Measurements from ENCODE around the gene BSDC1. TPM values are rescaled to one million over a fixed set of nuclear protein-coding genes. Genes with fewer than 3 reads are reported as not detected.

BSDC1 gene
- polyA plus RNA-seq, 1 donor from 2014 or later, result 158 TPM

DNA sequence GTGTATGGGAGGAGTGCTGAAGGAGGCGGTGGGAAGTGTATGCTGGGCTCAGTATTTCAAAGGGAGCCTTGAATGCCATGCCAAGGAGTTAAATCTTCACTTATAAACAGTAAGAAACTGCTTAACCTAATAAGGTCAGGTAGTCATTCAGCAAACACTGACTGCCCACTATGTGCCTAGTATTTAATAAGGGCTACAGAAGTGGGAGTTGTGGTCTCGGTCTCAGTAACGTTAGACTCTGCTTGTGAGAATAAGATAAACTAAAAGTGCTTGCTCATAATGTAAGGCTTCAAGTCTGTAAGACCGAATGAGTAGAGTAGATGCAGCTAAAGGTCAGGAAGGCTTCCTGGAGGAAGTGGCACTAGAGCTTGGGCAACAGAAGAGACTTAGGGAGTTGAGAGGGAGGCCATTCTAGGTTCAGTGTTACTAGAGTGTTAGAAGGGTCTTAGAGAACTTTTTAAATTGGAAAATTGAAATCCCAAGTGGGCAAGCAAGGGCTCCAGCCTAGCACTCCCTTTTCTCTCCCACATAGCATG is 64.2 kb downstream of the BSDC1 start:
- Histone ChIP-seq H3K36me3 (ENCODE audit: insufficient read depth, low read length) (peaks cover 6% of the 10 kb centered on the region), H3K9ac (ENCODE audit: low read length) (no peak overlapping the region), H3K27me3 (ENCODE audit: insufficient read depth, low read depth, low read length) (no peaks in the 10 kb centered on the region), H3K27ac (ENCODE audit: low read length) (no peak overlapping the region), H4K20me1 (ENCODE audit: insufficient read depth) (peaks cover 21% of the 10 kb centered on the region), H3K4me2 (ENCODE audit: low read length) (no peak overlapping the region), H2AFZ (ENCODE audit: low read depth, low read length) (no peak overlapping the region), H3F3A (ENCODE audit: insufficient read depth, low read length, poor library complexity, severe bottlenecking) (no peaks in the 10 kb centered on the region), H3K9me2 (ENCODE audit: insufficient read depth, low read length) (no peaks in the 10 kb centered on the region), H3K79me2 (replicated peaks; ENCODE audit: insufficient read depth, low read length) (peaks cover 23% of the 10 kb centered on the region), H3K9me3 (ENCODE audit: low read length) (no peaks in the 10 kb centered on the region), H3K4me3 (ENCODE audit: low read length) (no peak overlapping the region)
- TF ChIP-seq TAF1 (IDR thresholded peaks at IDR 0.05; ENCODE audit: low read depth), result no peak
- no peak for TF ChIP-seq REST (IDR thresholded peaks at IDR 0.05; ENCODE audit: borderline replicate concordance)
- no peak for TF ChIP-seq EP300 (conservative IDR thresholded peaks at IDR 0.05; ENCODE audit: poor library complexity, severe bottlenecking)
- TF ChIP-seq EZH2 (IDR thresholded peaks at IDR 0.05; ENCODE audit: borderline replicate concordance, insufficient read depth, low read length, poor library complexity, severe bottlenecking), result no peak
- no peak for TF ChIP-seq RAD21 (conservative IDR thresholded peaks at IDR 0.05)
- TF ChIP-seq CTCF (IDR thresholded peaks at IDR 0.05; ENCODE audit: poor library complexity, severe bottlenecking), result no peak

DNA sequence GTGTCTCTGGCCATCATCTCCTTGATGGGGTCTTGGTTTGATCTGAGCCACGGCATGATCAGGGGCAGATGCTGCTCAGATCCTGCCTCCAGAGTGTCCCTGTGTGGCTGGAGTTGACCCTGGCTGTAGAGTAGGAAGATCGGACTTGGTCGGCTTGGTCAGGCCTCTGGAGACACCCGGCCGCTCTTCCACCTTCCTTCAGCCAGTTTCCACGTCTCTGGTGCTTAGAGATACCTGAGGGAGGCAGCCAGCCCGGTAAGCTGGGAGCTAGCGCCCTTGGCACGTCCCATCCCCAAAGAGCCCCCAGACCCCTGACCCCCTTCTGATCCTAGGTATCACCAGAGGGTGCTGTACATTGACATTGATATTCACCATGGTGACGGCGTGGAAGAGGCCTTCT is 67.0 kb downstream of the BSDC1 start:
- no peaks in the 10 kb centered on the region for H3F3A ChIP-seq (ENCODE audit: insufficient read depth, low read length, poor library complexity, severe bottlenecking)
- TF ChIP-seq TAF1 (IDR thresholded peaks at IDR 0.05; ENCODE audit: low read depth) (no peak), POLR2AphosphoS5 (IDR thresholded peaks at IDR 0.05) (no peak), RAD21 (conservative IDR thresholded peaks at IDR 0.05) (no peak), MXI1 (conservative IDR thresholded peaks at IDR 0.05; ENCODE audit: poor library complexity, severe bottlenecking) (no peak), EZH2 (IDR thresholded peaks at IDR 0.05; ENCODE audit: borderline replicate concordance, insufficient read depth, low read length, poor library complexity, severe bottlenecking) (no peak)
- H3K4me2 ChIP-seq (ENCODE audit: low read length), result no peak overlapping the region
- no peaks in the 10 kb centered on the region for H3K9me3 ChIP-seq (ENCODE audit: low read length)
- no peak overlapping the region for H3K4me3 ChIP-seq (ENCODE audit: low read length)
- no peak overlapping the region for H2AFZ ChIP-seq (ENCODE audit: low read depth, low read length)
- H3K79me2 ChIP-seq (replicated peaks; ENCODE audit: insufficient read depth, low read length), result no peaks in the 10 kb centered on the region
- no peaks in the 10 kb centered on the region for H3K27me3 ChIP-seq (ENCODE audit: insufficient read depth, low read depth, low read length)
- H4K20me1 ChIP-seq (ENCODE audit: insufficient read depth), result no peaks in the 10 kb centered on the region
- no peaks in the 10 kb centered on the region for H3K9me2 ChIP-seq (ENCODE audit: insufficient read depth, low read length)
- no peaks in the 10 kb centered on the region for H3K36me3 ChIP-seq (ENCODE audit: insufficient read depth, low read length)
- H3K9ac ChIP-seq (ENCODE audit: low read length), result no peak overlapping the region
- H3K27ac ChIP-seq (ENCODE audit: low read length), result no peak overlapping the region
